ENCODE results near the gene SUGP1.

Gene SUGP1

DNA sequence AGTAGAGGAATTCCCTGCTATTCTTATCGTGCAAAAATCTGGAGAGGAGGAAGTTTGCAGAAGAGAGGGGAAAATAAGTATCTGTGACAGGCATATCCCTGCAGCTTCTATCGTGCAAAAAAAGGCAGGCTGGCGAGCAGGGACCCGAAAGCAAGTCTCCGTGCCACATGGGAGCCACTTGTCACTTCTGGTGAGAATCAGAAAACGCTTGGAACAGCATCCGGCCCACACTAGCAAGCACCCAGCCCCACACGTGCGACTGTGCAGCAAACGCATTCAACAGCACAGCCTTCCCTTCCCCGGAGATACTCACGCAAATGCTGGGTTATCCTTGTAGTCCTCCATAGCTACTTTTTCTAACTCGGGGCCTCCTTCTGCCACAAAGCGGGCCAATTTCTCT lies 16.9 kb downstream of the SUGP1 start:
- no peak for DNase-seq (ENCODE audit: low read depth)

DNA sequence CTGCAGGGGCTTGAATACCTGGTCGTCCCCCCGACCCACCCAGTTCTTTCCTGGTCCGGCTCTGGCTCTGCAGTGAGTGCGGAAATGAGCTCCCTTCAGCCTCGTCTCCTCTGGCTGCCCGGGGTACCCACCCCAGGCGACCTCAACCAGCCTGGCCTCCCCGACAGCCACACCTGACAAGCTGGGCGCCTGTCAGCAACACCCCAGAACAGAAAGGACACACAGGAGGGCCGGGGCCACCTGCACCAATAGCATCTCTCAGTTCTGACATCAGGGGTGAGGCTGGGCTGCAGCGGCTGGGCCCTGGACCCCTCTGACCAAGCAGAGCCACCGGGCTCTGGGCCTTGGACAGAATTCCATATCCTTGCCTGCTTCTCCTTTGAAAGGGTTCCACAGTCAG lies 19.7 kb downstream of the SUGP1 start:
- DNase-seq (ENCODE audit: low read depth) = no peak

DNA sequence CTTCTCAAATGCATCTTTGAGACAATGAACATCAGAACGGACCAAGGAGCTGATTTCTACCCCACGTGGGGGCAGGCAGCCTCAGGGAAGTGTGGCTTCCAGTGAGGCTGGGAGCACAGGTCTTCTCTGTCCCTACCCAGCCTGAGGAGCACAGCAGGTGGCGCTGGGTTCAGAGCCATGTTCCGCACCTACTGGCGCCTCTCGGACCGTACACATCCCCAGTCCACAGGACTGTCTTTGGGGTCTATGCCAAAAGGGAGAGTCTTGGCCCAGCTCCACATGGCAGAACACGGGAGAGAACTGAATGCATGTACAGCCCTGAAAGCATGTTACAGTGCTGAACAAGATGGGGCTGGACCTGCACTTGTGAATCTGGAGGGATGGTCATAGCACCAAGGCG lies 22.6 kb downstream of the SUGP1 start:
- no peak for DNase-seq (ENCODE audit: low read depth)

DNA sequence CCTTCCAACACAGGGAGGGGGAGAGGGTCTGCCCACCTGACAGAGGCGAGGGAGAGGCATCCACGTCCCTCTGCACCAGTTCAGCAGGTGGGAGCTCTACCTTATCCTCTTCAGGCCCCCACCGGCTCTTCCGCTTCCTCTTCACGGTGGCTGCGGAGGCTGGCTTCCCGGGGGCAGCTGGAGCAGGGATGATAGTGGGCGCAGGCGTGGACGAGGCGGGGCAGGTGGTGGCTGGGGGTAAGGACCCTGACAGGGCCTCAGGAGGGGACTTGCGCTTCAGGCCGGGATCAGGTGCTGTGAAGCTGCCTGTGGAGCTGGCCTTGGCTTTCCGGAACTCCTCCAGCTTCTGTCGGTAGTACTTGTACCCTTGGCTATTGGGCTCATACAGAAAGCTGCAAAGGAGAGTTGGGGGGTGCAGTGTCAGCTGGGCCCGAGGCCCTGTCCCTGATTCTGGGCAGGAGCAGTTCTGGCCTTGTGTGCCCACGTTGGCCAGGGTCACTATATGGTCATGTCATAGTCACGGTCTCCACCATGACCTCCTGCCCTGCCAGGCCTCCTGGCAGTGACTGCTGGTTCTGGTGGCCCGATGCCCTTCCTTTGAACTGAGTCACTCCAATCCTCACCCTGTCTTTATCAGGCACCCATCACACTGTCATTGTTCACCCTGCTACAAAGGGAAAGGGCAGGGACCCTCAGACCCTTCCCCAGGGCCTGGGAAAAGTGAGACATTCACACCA lies 23.2 kb downstream of the SUGP1 start:
- DNase-seq (ENCODE audit: low read depth) = no peak

DNA sequence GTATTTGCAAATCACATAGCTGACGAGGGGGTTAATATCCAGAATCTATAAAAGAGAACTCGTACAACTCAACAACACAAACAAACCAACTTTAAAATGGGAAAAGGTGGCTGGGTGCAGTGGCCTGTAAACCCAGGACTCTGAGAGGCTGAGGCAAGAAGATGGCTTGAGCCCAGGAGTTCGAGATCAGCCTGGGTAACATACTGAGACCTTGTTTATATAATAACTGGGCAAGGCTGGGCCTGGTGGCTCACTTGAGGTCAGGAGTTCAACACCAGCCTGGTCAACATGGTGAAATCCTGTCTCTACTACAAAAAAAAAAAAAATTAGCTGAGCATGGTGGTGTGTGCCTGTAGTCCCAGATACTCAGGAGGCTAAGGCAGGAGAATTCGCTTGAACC lies 25.4 kb downstream of the SUGP1 start:
- DNase-seq (ENCODE audit: low read depth) = no peak

DNA sequence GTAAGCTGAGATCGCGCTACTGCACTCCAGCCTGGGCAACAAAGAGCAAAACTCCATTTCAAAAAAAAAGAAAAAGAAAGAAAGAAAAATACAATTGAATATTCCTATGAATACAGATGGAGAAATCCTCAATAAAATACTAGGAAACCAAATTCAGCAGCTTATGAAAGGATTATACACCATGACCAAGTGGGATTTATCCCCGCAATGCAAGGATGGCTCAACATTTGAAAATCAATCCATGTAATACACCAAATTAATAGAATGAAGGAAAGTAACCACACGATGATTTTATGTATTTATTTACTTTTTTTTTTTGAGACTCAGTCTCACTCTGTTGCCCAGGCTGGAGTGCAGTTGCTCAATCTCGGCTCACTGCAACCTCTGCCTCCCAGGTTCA lies 27.7 kb downstream of the SUGP1 start:
- DNase-seq (ENCODE audit: low read depth) = no peak

DNA sequence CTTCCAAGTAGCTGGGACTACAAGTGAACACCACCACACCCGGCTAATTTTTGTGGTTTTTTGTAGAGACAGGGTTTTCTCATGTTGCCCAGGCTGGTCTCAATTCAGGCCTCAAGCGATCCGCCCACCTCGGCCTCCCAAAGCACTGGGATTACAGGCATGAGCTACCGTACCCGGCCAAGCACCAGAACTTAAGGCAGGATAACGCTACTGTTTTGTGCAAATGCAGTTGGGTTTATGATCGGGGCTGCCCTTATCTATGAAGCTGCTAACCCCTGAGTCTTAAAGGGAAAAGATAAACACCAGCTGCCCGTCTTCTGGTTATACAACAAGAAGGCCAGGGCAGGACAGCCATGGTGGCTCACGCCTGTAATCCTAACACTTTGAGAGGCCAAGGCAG lies 34.6 kb downstream of the SUGP1 start:
- DNase-seq (ENCODE audit: low read depth) = no peak

DNA sequence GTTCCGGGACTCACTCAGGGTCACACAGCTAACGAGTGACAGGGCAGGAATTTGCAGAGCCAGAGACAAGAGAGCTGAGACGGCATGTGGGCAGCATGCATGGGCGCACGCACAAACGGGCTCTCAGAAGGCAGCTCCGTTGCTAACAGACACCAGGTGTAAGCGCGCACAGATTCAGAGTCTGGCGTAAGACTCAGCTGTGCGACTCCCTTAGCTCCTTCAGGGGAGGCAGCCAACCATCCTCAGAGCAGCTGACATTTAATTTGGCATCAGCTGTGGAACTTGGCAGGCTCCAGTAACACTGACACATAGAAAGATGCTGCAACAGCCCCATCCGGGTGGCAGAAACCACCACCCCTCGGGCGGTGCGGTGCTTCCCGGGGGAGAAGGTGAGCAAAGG lies 39.7 kb downstream of the SUGP1 start:
- no peak for DNase-seq (ENCODE audit: low read depth)

DNA sequence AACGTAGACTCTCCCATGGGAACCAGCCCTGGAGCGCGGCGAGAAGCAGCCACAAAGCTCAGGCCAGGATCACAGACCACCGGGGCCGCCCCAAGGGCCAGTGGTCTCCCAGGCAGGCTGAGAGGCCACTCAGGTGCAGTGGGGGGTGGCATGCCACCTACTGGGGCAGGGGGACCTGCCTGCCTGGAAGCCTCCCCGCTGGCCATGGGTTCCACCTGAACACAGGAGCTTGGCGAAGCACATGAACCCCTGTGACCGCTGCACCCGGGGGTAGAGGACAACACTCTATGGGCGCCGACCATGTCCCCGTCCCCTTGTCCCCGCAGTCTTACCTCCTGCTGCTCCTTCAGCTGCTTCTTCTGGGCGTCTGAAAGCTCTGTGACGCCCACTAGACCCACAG lies 40.5 kb downstream of the SUGP1 start:
- no peak for DNase-seq (ENCODE audit: low read depth)

DNA sequence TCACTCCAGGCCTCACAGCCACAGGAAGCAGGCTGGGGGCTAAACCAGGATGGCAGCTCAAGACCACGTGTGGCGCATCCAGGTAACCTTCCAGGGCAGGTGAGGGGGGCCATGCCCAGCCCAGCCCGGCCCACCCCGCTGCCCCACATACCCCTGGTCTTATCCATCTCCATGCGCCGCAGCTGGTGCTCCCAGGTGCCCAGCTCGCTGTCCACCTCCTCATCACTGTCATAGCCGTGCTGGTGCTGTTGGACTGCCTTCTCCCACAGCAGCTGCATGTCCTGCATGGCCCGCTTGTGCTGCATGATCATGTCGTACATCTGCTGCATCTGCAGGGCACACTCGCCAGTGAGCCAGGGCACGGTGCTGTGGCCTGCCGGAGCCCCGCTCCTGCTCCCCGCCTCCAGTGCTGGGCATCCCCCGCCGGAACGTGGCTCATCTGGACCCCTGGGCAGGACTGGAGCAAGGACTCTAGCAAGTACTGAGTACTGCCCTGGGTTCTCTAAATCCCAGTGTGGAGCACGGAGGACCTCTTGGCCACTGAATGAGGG lies 41.2 kb downstream of the SUGP1 start:
- DNase-seq (ENCODE audit: low read depth) = no peak

DNA sequence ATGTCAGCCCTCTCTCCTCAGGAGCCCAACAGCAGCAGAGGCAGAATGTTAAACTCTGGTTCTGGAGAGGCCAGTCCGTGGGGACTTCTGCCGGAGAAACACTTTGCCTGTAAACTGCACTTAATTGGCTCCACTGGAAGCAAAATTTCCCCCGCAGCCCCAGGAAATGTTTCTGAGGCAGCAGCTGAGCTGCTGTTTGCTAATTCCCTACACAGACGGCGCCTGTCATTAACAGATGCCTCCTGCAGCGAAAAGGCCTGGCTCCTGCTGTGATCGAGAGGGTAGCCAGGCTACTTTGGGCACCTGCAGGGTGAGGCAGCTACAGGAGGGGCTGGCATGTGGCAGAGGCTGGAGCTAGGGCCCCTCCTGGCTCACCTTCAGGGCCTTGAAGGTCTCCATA lies 42.0 kb downstream of the SUGP1 start:
- DNase-seq (ENCODE audit: low read depth) = no peak

DNA sequence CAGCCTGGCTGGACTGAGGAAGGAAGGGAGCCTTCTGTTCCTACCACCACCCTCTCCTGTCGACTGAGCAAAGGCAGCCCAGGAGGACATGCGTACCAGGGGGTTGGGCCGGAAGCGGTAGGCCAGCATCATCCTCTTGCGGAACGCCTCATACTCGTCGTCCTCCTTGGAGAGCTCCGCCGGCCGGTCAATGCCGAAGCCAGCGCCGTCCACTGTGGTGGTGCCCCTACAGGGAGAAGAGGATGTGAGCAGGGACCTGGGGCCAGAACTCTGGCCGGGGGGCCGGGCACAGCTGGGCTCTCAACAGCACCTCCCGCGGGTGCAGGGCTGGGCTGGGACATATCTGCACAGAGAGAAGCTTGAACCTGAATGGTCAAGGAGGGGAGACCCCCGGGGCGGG lies 43.5 kb downstream of the SUGP1 start:
- no peak for DNase-seq (ENCODE audit: low read depth)

DNA sequence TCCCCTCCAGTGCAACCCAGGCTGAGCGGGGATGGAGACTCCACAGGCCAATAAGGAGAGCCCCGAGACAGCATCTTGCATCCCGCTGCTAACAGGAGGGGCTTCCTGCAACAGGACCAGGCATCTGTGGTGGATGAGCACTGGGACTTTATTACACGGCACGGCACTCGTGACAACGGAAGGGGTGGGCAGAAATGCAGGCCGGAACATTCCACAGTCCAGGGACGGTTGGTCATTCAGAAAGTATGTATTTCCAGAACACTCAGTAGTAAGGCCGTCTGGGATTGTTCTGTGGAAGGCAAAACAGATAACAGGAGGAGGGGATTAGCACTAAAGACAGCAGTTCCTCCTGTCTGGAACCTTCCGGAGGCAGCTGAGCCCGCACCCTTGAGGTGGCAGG lies 43.9 kb downstream of the SUGP1 start:
- DNase-seq (ENCODE audit: low read depth) = no peak

DNA sequence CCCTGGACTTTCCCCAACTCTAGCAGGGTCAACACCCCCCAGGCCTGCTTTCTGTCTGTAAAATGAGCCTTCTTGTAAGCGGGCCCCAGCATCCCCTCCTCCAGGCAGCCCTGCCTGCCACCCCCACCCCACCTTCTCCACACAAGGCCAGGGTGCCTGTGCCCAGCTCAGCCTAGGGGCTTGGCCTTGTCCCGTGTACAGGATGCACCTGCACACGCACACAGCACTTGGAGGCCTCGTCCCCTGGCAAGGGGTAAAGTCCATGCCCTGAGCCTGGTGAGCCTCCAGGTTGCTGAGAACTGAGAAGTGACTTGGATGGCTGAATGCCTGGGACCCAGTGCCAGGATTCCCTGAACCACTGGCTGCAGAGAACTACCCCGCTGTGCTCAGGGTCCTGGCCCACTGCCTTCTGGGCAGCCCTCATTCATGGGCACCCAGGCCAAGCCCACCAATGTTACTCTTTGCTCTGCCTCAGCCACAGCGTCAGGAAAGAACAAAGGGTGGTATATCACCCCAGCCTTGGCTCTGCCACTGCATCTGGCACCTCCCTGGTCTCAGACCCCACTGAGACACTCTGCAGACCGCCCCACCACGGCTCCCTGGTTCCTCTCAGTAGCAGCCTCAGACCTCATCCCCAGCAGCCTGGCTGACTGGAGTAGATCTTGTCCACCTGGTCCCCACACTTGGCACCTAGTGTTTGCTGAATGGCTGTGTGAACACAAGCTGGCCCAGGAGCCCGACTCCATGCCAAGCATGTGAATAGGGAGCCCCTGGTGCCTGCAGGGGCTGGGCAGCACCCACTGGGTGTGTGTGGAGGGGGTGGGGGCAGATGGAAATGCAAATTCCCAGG lies 45.4 kb downstream of the SUGP1 start:
- no peak for DNase-seq (ENCODE audit: low read depth)

DNA sequence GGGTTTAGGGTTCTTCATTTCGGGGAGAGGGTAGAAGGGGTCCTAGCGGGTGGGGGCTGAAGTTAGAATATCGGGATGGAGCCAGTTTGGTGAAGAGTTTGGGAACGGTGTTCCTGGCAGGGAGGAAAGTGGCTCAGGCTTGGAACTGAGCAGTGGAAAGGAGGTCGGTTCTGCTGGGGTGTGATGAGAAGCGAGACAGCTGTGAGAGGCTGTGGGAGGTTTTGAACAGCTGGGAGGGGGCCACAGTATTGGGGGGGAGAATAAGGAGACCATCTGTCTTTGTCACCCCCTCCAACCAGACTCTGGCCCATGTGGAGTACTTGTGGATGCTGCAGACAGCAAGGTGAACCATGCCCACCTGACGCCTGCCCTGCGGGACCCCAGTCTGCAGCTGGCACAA lies 46.2 kb downstream of the SUGP1 start:
- DNase-seq (ENCODE audit: low read depth) = no peak

DNA sequence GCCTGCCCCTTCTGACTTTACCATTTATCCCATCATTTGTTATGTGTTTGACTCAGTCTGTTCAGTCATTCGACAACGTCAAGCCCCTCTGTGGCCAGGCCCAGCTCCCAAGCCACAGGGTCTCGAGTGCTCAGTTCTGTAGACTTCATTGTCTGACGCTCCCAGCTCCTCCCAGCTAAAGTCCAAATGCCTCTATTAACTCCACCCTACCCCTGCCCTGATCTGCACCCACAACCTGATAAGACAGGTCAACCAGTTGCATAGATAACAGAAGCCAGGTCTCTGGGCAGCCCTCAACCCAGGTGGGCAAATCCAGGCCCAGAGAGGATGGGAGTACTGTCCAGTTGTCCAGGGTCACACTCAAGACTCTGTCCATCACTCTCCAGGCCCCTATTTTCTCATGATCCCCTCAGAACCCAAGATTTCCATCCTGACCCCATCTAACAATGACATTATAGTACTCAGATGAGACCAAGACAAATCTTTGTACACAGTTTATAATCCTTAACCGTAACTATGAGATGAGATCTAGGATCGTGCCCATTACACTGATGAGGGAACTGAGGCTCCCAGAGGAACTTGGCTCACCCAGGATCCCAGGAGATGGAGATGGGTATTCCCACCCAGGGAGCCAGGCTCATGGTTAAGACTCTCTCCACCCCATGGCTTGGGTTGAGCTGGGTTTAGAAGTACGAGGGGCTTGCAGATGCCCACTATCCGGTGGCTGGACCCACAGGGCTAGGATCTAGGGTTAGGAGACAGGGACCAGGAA lies 48.3 kb downstream of the SUGP1 start:
- DNase-seq (ENCODE audit: low read depth) = no peak

DNA sequence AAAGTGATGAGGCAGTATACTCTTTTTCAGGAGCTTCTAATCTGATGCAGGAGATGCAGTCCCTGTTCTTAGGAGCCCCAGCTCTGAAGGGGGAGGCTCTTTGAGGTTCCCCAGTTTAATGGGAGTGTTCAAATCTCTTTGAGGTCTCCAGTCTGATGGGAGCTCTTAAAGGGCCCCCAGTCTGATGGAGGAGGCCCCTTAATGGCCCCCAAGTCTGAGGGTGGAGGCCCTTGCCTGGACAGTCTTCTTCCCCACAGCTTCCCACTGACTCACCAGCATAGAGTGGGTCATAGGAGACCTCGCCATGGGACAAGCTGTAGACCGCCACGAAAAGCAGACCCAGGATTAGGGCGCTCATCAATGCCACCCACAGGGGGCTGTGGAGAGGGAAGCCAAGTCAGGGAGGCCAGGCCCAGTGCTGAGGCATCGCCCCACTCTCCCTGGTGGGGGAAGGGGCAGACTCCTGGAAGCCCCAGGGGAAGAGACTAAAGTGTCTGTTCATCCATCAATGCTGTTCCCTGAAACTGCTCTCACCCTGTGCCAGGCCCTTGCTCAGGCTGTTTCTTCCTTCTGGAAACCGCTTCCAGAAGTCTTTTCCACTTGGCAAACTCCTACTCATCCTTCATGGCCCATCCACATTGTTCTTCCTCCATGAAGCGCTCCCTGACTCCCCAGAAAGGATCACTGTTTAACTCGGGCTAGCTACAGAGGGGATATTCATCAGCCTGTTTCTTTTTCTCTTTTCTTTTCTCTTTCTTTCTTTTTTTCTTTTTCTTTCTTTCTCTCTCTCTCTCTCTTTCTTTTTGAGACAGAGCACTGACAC lies 49.3 kb downstream of the SUGP1 start:
- DNase-seq (ENCODE audit: low read depth) = no peak

DNA sequence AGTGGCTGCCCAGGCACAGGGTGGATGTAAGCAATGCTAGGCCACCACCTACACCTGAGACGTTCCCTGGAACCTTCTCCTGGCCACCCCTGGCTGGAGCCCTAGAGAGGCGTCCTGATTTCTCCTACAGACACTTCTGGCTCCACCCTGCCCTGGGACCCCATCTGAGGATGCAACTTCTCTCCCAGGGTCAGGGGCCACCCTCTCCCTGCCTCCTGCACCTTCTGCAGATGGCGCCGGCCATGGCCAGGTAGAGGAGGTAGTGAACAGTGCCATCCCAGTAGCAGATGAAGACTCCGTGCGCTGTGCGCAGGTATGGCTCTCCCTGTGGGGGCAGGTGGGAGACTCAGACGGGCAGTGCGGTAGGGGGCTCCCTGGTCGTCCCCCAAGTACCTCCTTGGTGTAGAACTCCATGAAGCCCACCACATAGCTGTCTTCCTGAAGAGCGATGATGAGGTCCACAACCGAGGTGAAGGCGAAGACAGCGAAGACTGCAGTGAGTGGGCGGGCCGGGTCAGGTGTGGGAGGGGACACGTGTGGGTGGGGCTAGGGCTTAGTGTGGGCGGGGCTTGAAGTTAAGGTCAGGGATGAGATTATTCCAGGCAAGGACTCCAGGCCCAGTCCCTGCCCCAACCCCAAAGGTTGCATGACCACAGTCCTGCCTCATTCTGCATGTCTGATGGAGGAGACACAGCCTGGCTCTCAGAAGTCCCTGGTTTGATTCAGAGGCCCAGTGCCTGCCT lies 50.2 kb downstream of the SUGP1 start:
- no peak for DNase-seq (ENCODE audit: low read depth)

DNA sequence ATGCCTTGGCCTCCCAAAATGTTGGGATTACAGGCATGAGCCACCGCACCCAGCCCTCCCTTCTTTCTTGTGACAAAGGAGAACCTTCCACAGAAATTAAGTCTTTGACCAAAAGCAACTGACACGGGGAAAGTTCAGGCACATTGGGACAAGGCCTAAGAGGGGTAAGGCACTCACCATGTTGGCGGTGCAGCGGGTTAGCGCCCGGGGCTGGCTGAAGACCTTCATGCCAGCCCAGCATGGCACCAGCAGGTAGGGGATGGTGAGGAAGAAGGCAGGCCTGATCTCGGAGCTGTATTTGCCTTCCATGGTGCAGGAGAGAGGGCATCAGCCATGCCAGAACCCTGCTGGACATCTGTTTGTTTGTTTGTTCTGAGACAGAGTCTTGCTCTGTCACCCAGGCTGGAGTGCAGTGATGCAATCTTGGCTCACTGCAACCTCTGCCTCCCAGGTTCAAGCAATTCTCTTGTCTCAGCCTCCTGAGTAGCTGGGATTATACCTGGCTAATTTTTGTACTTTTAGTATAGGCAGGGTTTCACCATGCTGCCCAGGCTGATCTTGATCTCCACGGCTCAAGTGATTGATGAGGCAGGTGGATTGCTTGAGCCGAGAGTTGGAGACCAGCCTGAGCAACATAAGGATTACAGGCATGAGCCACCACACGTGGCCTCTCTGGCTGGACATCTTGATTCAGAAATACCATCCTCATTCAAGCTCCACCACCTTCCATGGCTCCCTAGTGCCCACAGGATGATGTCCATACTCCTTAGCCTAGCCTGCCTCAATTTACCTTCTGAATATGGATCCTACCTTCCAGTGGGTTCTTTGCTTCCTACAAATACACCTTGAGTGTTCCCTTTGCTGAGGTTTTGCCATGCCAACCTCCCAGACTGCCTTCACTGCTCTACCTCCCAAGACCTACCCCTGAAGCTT lies 51.6 kb downstream of the SUGP1 start:
- DNase-seq (ENCODE audit: low read depth) = no peak

DNA sequence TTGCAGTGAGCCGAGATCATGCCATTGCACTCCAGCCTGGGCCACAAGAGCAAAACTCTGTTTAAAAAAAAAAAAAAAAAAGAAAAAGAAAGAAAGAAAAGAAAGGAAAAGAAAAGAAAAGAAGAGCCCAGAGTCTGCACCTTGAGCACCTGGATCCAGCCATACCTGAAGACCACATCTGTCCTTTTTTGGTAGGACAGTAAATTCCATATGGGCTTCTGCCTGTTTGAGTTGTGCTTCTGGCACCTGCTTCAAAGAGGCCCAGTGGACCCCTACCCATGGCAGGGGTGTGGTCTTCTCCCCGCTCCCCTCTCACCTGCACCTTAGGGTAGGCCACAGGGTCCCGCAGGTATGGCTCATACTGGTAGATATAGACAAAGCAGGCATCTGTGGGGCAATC lies 53.0 kb downstream of the SUGP1 start:
- no peak for DNase-seq (ENCODE audit: low read depth)
